IPS-15b (cell line): Measurements from ENCODE around the gene MLLT10.

Source experiments
- H3K27me3 ChIP-seq: one replicate; pipeline ENCODE4 v1.6.1; 2013; ENCODE audit warnings: low read length; ENCODE audit not compliant: control insufficient read depth, insufficient read depth
- H3K36me3 ChIP-seq: one replicate; pipeline ENCODE4 v1.6.1; 2013; ENCODE audit warnings: low read length; ENCODE audit not compliant: control insufficient read depth, insufficient read depth
- H3K4me1 ChIP-seq: one replicate; pipeline ENCODE4 v1.6.1; 2013; ENCODE audit warnings: mild to moderate bottlenecking, low read length; ENCODE audit not compliant: control insufficient read depth, insufficient read depth
- H3K4me3 ChIP-seq: one replicate; pipeline ENCODE4 v1.5.1; 2013; ENCODE audit warnings: low read depth, low read length
- H3K9ac ChIP-seq: one replicate; pipeline ENCODE4 v1.6.1; 2013; ENCODE audit warnings: low read depth, mild to moderate bottlenecking, low read length
- H3K9me3 ChIP-seq: one replicate; pipeline ENCODE4 v1.6.1; 2013; ENCODE audit warnings: mild to moderate bottlenecking, low read length; ENCODE audit not compliant: control insufficient read depth, insufficient read depth

MLLT10 gene

GRCh38 chr10:21505711-21506278 is 28.2 kb upstream of the MLLT10 start:
- Histone ChIP-seq H3K9ac (no peak overlapping the region), H3K4me1 (peaks cover 48% of the 10 kb centered on the region), H3K9me3 (no peaks in the 10 kb centered on the region), H3K27me3 (peaks cover 38% of the 10 kb centered on the region), H3K36me3 (no peaks in the 10 kb centered on the region), H3K4me3 (peak overlapping the region; percentile 1)

- Histone ChIP-seq H3K9me3 (no peaks in the 10 kb centered on the region), H3K27me3 (peaks cover 33% of the 10 kb centered on the region), H3K9ac (no peak overlapping the region), H3K36me3 (no peaks in the 10 kb centered on the region), H3K4me1 (peaks cover 48% of the 10 kb centered on the region), H3K4me3 (no peak overlapping the region)
Measured at GRCh38 chr10:21506351-21506750, 27.7 kb upstream of the MLLT10 start.

- no peak overlapping the region for H3K9ac ChIP-seq
- H3K4me3 ChIP-seq, result peak overlapping the region; percentile 63
- peaks cover 47% of the 10 kb centered on the region for H3K4me1 ChIP-seq
- peaks cover 31% of the 10 kb centered on the region for H3K27me3 ChIP-seq
- no peaks in the 10 kb centered on the region for H3K36me3 ChIP-seq
- no peaks in the 10 kb centered on the region for H3K9me3 ChIP-seq
Measured at GRCh38 chr10:21507150-21507549, 26.9 kb upstream of the MLLT10 start.

GRCh38 chr10:21508706-21509331 is 25.2 kb upstream of the MLLT10 start:
- Histone ChIP-seq H3K36me3 (no peaks in the 10 kb centered on the region), H3K4me3 (peak overlapping the region; percentile 63), H3K9me3 (no peaks in the 10 kb centered on the region), H3K27me3 (peaks cover 29% of the 10 kb centered on the region), H3K4me1 (peaks cover 53% of the 10 kb centered on the region), H3K9ac (peak overlapping the region; percentile 89)

- Histone ChIP-seq H3K36me3 (no peaks in the 10 kb centered on the region), H3K4me1 (peaks cover 53% of the 10 kb centered on the region), H3K9ac (peak overlapping the region; percentile 89), H3K4me3 (peak overlapping the region; percentile 63), H3K27me3 (peaks cover 31% of the 10 kb centered on the region), H3K9me3 (no peaks in the 10 kb centered on the region)
Measured at GRCh38 chr10:21509341-21510240, 24.4 kb upstream of the MLLT10 start.

GRCh38 chr10:21510241-21511094 is 23.6 kb upstream of the MLLT10 start:
- H3K9me3 ChIP-seq, result no peaks in the 10 kb centered on the region
- H3K36me3 ChIP-seq, result no peaks in the 10 kb centered on the region
- H3K4me3 ChIP-seq, result peak overlapping the region; percentile 63
- peaks cover 32% of the 10 kb centered on the region for H3K27me3 ChIP-seq
- H3K9ac ChIP-seq, result peak overlapping the region; percentile 89
- peaks cover 54% of the 10 kb centered on the region for H3K4me1 ChIP-seq

GRCh38 chr10:21511095-21511570 is 22.9 kb upstream of the MLLT10 start:
- Histone ChIP-seq H3K27me3 (peaks cover 31% of the 10 kb centered on the region), H3K4me3 (peak overlapping the region; percentile 63), H3K36me3 (no peaks in the 10 kb centered on the region), H3K9ac (peak overlapping the region; percentile 13), H3K4me1 (peaks cover 47% of the 10 kb centered on the region), H3K9me3 (no peaks in the 10 kb centered on the region)

- H3K4me3 ChIP-seq, result no peak overlapping the region
- peaks cover 23% of the 10 kb centered on the region for H3K27me3 ChIP-seq
- no peak overlapping the region for H3K9ac ChIP-seq
- H3K9me3 ChIP-seq, result no peaks in the 10 kb centered on the region
- H3K36me3 ChIP-seq, result no peaks in the 10 kb centered on the region
- peaks cover 40% of the 10 kb centered on the region for H3K4me1 ChIP-seq
Measured at GRCh38 chr10:21511946-21512572, 22.0 kb upstream of the MLLT10 start.

GRCh38 chr10:21512573-21513404 is 21.2 kb upstream of the MLLT10 start:
- H3K9ac ChIP-seq, result no peak overlapping the region
- H3K4me1 ChIP-seq, result peaks cover 35% of the 10 kb centered on the region
- peak overlapping the region; percentile 33 for H3K4me3 ChIP-seq
- no peaks in the 10 kb centered on the region for H3K36me3 ChIP-seq
- no peaks in the 10 kb centered on the region for H3K9me3 ChIP-seq
- H3K27me3 ChIP-seq, result peaks cover 18% of the 10 kb centered on the region

- Histone ChIP-seq H3K9ac (no peak overlapping the region), H3K4me1 (peaks cover 33% of the 10 kb centered on the region)
Measured at GRCh38 chr10:21513405-21513788, 20.6 kb upstream of the MLLT10 start.

More at GRCh38 chr10:21513405-21513788, 20.6 kb upstream of the MLLT10 start:
- no peaks in the 10 kb centered on the region for H3K36me3 ChIP-seq
- no peaks in the 10 kb centered on the region for H3K9me3 ChIP-seq
- peak overlapping the region; percentile 33 for H3K4me3 ChIP-seq
- H3K27me3 ChIP-seq, result peaks cover 17% of the 10 kb centered on the region
